Suprapubic skin (tissue), 4 donors: ENCODE data around the gene TNNI3K.

ENCODE experiments used
- CTCF ChIP-seq, 2 donors: fragments of 200-600 bp in 1 of 2; fragments of 450-650 bp in 1 of 2; sonication (generic) in 1 of 2; IDR thresholded peaks; one replicate each; pipeline ENCODE4 v1.5.1; 2016 to 2019; ENCODE audit warnings: antibody characterized with exemption in 2 of 2, mild to moderate bottlenecking in 1 of 2, moderate library complexity in 1 of 2
- POLR2A ChIP-seq, 2 donors: fragments of 450-650 bp; IDR thresholded peaks; one replicate each; pipeline ENCODE4 v1.6.1; 2017; ENCODE audit warnings: antibody characterized with exemption in 2 of 2, mild to moderate bottlenecking in 2 of 2, moderate library complexity in 2 of 2
- POLR2AphosphoS5 ChIP-seq, 3 donors: sonication (generic); formaldehyde crosslinking; IDR thresholded peaks; one replicate each; pipeline ENCODE4 v1.6.1; 2017; ENCODE audit warnings: antibody characterized with exemption in 3 of 3

GRCh38 chr1:74237035-74237434 is 1.8 kb downstream of the TNNI3K start:
- no peak for TF ChIP-seq CTCF (IDR thresholded peaks at IDR 0.05)
- no peak for TF ChIP-seq POLR2A (IDR thresholded peaks at IDR 0.05)
- TF ChIP-seq POLR2AphosphoS5 (IDR thresholded peaks at IDR 0.05): no peak
